ENCODE results near the gene LRIG1.
"Not testable (repeated sequence)": the region's sequence is repeated elsewhere in the genome, so short reads cannot be mapped to it uniquely, and the experiment has no call there.

The LRIG1 gene

GRCh38 chr3:66441129-66441528 is 59.7 kb downstream of the LRIG1 start:
- DNase-seq: peak; percentile 27

DNA sequence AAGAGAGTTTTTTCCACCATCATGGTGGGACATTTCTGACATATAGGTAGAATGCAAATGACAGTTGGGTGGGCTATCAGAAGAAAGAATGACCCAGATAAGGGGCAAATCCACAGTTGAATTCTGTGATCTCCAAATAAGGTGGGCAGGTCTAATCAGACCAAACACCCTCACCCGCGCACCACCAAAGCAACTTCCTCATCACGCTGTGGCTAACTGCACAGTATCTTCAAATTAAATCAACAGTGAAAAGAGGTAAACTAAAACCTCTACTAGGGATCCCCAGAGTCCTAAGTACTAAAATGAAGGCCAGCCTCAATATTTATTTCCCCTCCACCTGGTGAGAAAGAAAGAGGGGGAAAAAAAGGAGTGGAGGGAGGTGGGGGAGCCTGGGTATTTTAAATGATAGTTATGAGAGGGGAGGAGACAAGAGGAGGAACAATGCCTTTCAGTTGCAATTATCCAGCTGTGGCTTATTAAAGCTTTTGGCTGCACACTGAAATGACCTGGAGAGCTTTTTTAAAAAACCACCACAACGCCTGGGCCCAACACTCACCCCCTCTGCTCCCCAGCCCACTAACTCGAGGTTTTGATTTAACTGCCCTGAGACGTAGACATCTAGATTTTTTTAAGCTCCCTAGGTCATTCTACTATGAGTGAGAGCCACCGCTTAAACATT is 61.0 kb downstream of the LRIG1 start:
- DNase-seq: no peak

- no peak for DNase-seq
Observed at GRCh38 chr3:66438046-66438445, 62.8 kb downstream of the LRIG1 start.

DNA sequence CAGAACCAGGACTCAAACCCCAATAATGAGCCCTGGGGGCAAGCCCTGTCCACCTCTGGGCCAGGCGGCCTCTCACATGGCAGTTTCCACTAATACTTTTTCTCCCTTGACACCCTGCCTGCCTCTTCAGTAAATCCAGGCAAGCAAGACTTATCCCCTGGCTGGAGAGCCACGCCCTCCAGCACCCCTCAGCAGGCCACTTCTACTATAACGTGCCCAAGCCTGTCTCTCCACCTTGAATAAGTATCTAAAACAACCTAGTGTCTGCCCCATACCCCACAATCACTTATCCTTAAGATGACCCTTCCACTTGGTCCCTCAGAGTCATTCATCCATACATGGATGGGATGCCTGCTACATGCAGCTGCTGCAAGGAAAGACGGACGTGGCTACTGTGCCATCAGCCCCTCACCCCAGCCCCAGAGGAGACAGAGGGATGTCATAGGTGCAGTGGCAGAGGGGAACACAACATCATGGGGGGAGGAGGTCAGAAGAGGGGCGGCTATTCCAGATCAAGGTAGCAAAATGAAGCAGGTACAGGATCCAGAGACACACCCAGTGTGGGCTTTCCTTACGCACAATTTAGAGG is 63.4 kb downstream of the LRIG1 start:
- DNase-seq: no peak

- DNase-seq: no peak
Observed at GRCh38 chr3:66435989-66436388, 64.8 kb downstream of the LRIG1 start.

GRCh38 chr3:66434726-66435125 is 66.1 kb downstream of the LRIG1 start:
- DNase-seq: no peak

GRCh38 chr3:66433522-66433782 is 67.4 kb downstream of the LRIG1 start:
- no peak for DNase-seq

GRCh38 chr3:66432767-66433521 is 67.9 kb downstream of the LRIG1 start:
- no peak for DNase-seq

DNA sequence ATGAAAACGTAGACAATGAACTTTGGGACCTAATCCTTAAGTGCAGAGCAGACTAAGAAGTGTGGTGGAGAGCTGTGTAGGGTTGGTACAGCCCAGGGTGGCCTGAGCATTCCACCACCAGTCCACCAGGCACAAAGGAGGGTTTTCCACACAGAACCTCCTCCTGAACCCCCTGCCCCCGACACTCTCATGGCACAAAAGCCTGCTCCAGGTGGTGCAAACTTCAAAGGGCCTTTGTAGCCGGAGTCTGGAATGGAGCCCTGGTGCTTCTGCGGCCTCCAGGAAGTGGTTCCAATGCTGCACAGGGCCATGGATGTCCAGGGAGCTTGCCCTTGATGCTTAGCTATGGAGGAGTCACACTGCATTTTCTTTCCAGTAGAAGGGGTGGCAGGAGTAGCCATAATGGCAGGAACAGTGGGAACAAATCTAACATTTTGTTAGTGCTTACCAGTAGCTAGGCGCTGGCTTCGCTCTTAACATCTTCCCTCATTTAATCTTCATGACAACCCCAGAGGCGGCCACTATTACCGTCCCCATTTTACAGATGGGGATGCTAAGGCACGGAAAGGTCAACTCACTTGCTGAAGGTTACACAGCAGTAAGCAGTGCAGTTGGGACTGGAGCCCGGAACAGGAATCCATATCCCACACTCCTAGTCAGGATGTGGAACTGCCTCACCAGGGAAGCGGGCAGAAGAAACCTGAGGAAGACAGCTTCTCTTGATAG is 68.6 kb downstream of the LRIG1 start:
- DNase-seq: no peak

- no peak for DNase-seq
Observed at GRCh38 chr3:66431494-66431893, 69.3 kb downstream of the LRIG1 start.

DNA sequence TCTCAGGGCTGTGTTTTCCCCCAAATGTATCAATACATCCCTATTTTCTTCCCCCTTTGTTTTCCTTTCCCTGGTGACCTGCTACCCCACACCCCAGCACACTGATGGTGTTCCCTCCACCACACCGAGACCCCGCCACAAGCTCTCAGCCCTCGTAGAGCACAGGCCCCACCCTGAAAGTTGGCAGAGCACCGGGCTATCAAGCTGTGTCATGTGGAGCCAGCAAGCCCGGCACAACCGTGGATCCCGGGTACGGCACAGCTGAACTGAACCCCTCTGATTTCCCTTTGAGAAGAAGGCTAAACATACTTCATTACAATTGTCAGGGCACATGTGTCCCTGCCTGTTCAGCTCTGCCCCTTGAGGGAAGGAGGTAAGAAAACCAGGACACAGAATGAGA is 69.9 kb downstream of the LRIG1 start:
- no peak for DNase-seq

DNA sequence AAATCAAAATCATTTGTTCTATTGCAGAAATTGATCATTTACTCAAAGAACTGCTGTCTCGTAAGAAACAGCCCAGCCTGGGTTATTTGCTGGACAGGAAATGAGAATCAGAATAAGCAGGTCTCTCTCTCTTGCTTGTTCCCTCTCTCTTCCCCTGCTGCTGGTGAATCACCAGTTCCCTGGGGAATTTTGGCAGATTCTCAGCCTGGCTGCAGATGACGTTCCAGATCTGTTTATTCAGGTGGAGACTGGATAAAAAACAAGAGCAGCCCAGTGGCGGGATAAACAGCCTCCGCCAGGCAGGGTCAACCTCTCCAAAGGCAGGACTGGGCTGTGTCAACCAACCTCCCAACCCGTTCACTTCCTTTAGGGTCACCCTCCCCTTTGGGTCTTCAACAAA is 72.1 kb downstream of the LRIG1 start:
- no peak for DNase-seq

- DNase-seq: no peak
Observed at GRCh38 chr3:66427951-66428474, 72.8 kb downstream of the LRIG1 start.

- no peak for DNase-seq
Observed at GRCh38 chr3:66427352-66427751, 73.5 kb downstream of the LRIG1 start.

DNA sequence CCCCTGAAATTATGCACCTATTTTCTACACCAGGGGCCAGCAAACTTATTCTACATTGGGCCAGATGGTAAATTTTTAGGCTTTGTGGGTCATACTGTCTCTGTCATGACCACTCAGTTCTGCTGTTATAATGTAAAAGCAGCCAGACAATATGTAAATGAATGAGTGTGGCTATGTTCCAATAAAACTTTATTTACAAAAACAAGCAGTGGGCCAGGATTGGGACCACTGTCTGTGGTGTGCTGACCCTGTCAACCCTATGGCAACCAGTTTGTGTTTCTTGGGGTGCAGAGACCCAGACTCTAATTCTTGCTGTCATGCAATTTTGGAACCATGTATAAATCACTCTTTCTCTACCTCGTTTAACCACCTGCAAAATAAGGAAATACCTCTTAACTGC is 74.7 kb downstream of the LRIG1 start:
- no peak for DNase-seq

DNA sequence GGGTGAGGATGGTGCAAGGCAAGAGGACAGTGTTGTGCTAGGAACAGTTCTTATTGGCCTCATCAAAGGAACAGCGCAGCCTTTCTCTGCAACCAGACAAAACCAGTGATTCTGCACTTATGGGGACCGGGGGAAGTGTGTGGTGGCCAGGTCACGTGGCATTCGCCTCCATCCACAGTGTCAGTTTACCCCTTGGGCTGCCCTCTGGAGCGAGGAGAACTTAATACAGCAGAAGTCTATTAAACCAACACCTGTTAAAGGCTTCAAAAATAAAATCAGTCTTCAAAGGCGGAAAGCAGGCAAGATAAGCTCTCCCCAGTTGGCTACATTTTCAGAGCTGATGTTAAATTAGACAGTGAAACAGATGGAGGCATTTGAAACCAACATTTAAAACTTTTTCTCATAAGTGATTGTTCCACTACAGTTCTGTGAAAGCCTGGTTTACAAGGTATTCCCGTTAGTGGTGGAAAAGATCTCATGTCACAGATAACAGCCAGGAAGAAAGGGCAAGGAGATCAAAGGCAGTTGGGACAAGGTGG is 75.2 kb downstream of the LRIG1 start:
- no peak for DNase-seq

GRCh38 chr3:66425032-66425431 is 75.8 kb downstream of the LRIG1 start:
- DNase-seq: no peak

GRCh38 chr3:66423791-66424190 is 77.0 kb downstream of the LRIG1 start:
- DNase-seq: no peak

DNA sequence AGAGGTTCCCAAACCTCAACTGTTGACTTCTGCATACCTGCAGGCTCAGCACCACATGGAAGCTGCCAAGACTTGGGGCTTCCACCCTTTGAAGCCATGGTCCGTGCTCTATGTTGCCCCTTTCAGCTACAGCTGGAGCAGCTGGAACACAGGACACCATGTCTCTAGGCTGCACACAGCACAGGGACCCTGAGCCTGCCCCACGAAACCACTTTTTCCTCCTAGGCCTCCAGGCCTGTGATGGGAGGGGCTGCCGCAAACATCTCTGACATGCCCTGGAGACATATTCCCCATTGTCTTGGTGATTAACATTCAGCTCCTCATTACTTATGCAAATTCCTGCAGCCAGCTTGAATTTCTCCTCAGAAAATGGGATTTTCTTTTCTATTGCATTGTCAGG is 78.9 kb downstream of the LRIG1 start:
- not testable (repeated sequence) for DNase-seq

- DNase-seq: not testable (repeated sequence)
Observed at GRCh38 chr3:66421144-66421543, 79.7 kb downstream of the LRIG1 start.

- no peak for DNase-seq
Observed at GRCh38 chr3:66419036-66419435, 81.8 kb downstream of the LRIG1 start.

DNA sequence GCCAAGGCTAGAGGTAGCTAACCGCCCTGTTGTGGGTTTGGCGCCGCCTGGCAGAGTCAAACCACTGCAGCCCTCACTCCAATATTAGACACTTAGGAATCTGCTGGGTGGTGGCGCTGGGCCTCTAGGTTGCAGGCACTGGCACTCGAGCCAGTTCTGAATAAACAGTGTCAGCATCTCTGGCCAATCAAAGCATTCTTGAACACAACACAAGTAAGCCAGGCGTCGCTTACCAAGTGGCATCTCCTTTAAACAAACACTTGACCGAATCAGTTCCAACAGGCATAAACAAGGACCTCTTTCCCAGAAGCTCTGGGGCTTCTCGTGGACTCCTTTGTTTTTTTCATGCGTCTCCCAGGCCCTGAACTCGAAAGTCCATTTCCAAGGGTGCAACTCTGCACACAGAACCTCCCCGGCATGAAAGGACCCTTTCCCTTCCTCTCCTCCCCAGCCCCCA is 82.3 kb downstream of the LRIG1 start:
- DNase-seq: no peak
